Loucy (cell line): ENCODE results near the gene EPYC.

Experiments
- EZH2phosphoT487 ChIP-seq: fragments of 200-600 bp; IDR thresholded peaks from 2 replicates; pipeline ENCODE4 v1.6.1; 2018; ENCODE audit warnings: antibody characterized with exemption, mild to moderate bottlenecking, moderate library complexity, borderline replicate concordance
- TF ChIP-seq, protein P1 (sequence below): fragments of 200-600 bp; sonication (generic); conservative IDR thresholded peaks from 2 replicates; pipeline ENCODE4 v1.5.1; 2014; ENCODE audit warnings: mild to moderate bottlenecking, antibody characterized with exemption, low read length

DNA sequence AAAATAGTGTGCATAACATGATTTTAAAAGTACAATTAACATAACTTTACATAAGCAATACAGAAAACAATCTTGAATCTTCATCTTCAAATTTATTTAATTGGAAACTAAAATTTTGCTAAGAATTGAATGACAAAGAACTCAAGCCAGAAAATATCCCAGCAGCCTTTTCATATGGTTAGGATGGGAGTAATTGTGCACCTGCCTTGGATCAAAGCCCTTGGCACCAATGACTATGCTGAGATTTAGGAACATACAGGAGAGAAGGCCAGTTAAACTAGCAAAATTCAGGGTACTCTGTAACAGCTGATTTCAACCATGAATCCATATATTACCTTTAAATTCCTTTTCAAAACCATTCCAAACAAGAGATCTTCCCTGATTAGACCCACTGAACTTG is 47.3 kb upstream of the EPYC start:
- TF ChIP-seq, protein P1, sequence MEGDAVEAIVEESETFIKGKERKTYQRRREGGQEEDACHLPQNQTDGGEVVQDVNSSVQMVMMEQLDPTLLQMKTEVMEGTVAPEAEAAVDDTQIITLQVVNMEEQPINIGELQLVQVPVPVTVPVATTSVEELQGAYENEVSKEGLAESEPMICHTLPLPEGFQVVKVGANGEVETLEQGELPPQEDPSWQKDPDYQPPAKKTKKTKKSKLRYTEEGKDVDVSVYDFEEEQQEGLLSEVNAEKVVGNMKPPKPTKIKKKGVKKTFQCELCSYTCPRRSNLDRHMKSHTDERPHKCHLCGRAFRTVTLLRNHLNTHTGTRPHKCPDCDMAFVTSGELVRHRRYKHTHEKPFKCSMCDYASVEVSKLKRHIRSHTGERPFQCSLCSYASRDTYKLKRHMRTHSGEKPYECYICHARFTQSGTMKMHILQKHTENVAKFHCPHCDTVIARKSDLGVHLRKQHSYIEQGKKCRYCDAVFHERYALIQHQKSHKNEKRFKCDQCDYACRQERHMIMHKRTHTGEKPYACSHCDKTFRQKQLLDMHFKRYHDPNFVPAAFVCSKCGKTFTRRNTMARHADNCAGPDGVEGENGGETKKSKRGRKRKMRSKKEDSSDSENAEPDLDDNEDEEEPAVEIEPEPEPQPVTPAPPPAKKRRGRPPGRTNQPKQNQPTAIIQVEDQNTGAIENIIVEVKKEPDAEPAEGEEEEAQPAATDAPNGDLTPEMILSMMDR = no peak
- TF ChIP-seq EZH2phosphoT487 = no peak
